GM23248 (cell line): ENCODE results near the gene MTMR2.

Experiments used
- EZH2 ChIP-seq: fragments of 200-600 bp; sonication (generic); IDR thresholded peaks from 2 replicates; pipeline ENCODE4 v1.6.1; 2018; ENCODE audit warnings: antibody characterized with exemption, mild to moderate bottlenecking; ENCODE audit not compliant: insufficient read depth, poor library complexity, severe bottlenecking
- EZH2phosphoT487 ChIP-seq: fragments of 200-600 bp; sonication (generic); IDR thresholded peaks from 2 replicates; pipeline ENCODE4 v1.6.1; 2018; ENCODE audit warnings: antibody characterized with exemption, moderate library complexity, mild to moderate bottlenecking, low read depth; ENCODE audit not compliant: insufficient read depth

- TF ChIP-seq EZH2 (no peak), EZH2phosphoT487 (no peak)
Observed at GRCh38 chr11:95968585-95968984, 44.7 kb upstream of the MTMR2 start.
